WTC11 (cell line): ENCODE measurements around the gene PCNA. TPM values are rescaled to one million over a fixed set of nuclear protein-coding genes. Genes with fewer than 3 reads are reported as not detected.
"Not testable (repeated sequence)": the region's sequence is repeated elsewhere in the genome, so short reads cannot be mapped to it uniquely, and the experiment has no call there.

Experiments used
- ATAC-seq: fragments of 200-7000 bp; cut with Tn5 transposase; 2 replicates; pipeline ENCODE4 v1.10.0; 2021; ENCODE audit warnings: mild to moderate bottlenecking, moderate library complexity
- CTCF ChIA-PET: fragments of 300-600 bp; sonication (Branson Sonifier 250); formaldehyde crosslinking; loops from one replicate; lab custom pipeline; 2021; ENCODE audit warnings: antibody characterized with exemption; lab: Charles Lee
- POLR2A ChIA-PET: fragments of 350-600 bp; sonication (Branson Sonifier 250); formaldehyde crosslinking; loops from one replicate; lab custom pipeline; 2021; ENCODE audit warnings: antibody characterized with exemption; lab: Charles Lee
- DNase-seq: peaks from one replicate; pipeline ENCODE4 v3.0.0; 2021; ENCODE audit warnings: low spot score
- H3K27ac Mint-ChIP-seq: 2 replicates; pipeline ENCODE4 v1.8.0; 2021; ENCODE audit warnings: mixed read lengths
- H3K27me3 Mint-ChIP-seq: 2 replicates; pipeline ENCODE4 v1.8.0; 2021; ENCODE audit warnings: low read depth, mild to moderate bottlenecking, moderate library complexity, mixed read lengths
- H3K36me3 Mint-ChIP-seq: 2 replicates; pipeline ENCODE4 v1.8.0; 2021; ENCODE audit warnings: mixed read lengths
- H3K4me1 Mint-ChIP-seq: 2 replicates; pipeline ENCODE4 v1.8.0; 2022; ENCODE audit warnings: mixed read lengths
- H3K4me3 Mint-ChIP-seq: 2 replicates; pipeline ENCODE4 v1.8.0; 2021; ENCODE audit warnings: mild to moderate bottlenecking, moderate library complexity, mixed read lengths
- H3K9me3 Mint-ChIP-seq: 2 replicates; pipeline ENCODE4 v1.8.0; 2021; ENCODE audit warnings: mixed read lengths
- ATF1 ChIP-seq: sonication (generic); formaldehyde crosslinking; IDR thresholded peaks from 2 replicates; pipeline ENCODE4 v1.8.1; 2023; ENCODE audit warnings: mild to moderate bottlenecking, moderate library complexity, missing genetic modification reagents
- ATF2 ChIP-seq: sonication (generic); formaldehyde crosslinking; IDR thresholded peaks from 2 replicates; pipeline ENCODE4 v1.8.1; 2022; ENCODE audit warnings: low read depth, missing genetic modification reagents, borderline replicate concordance
- ATF3 ChIP-seq: sonication (generic); formaldehyde crosslinking; conservative IDR thresholded peaks from 2 replicates; pipeline ENCODE4 v1.8.1; 2022; ENCODE audit warnings: mild to moderate bottlenecking, missing genetic modification reagents
- CREB1 ChIP-seq: sonication (generic); formaldehyde crosslinking; IDR thresholded peaks from 2 replicates; pipeline ENCODE4 v1.8.0; 2023; ENCODE audit warnings: mild to moderate bottlenecking, missing genetic modification reagents
- E2F5 ChIP-seq: sonication (generic); formaldehyde crosslinking; IDR thresholded peaks from 2 replicates; pipeline ENCODE4 v1.8.1; 2022; ENCODE audit warnings: mild to moderate bottlenecking, moderate library complexity, missing genetic modification reagents
- EMX1 ChIP-seq: fragments of 250-450 bp; sonication (Bioruptor Pico); IDR thresholded peaks from 2 replicates; pipeline ENCODE4 v1.8.0; 2021; ENCODE audit warnings: mild to moderate bottlenecking
- FOXP4 ChIP-seq: sonication (generic); formaldehyde crosslinking; IDR thresholded peaks from 2 replicates; pipeline ENCODE4 v1.8.0; 2022; ENCODE audit warnings: mild to moderate bottlenecking, missing genetic modification reagents
- HMGA2 ChIP-seq: fragments of 250-450 bp; sonication (Bioruptor Pico); IDR thresholded peaks from 2 replicates; pipeline ENCODE4 v1.4.0; 2021; ENCODE audit warnings: mild to moderate bottlenecking, moderate library complexity
- NFYB ChIP-seq: sonication (generic); formaldehyde crosslinking; conservative IDR thresholded peaks from 2 replicates; pipeline ENCODE4 v1.8.0; 2022; ENCODE audit warnings: low read depth, missing genetic modification reagents
- PREB ChIP-seq: sonication (generic); formaldehyde crosslinking; IDR thresholded peaks from 2 replicates; pipeline ENCODE4 v1.8.1; 2022; ENCODE audit warnings: mild to moderate bottlenecking, missing genetic modification reagents, moderate library complexity, borderline replicate concordance
- RELA ChIP-seq: sonication (generic); formaldehyde crosslinking; IDR thresholded peaks from 2 replicates; pipeline ENCODE4 v1.8.1; 2022; ENCODE audit warnings: missing genetic modification reagents, mild to moderate bottlenecking, borderline replicate concordance
- TP53 ChIP-seq: sonication (generic); formaldehyde crosslinking; IDR thresholded peaks from 2 replicates; pipeline ENCODE4 v1.8.1; 2023; ENCODE audit warnings: mild to moderate bottlenecking, missing genetic modification reagents
- ZNF232 ChIP-seq: sonication (generic); formaldehyde crosslinking; IDR thresholded peaks from 2 replicates; pipeline ENCODE4 v1.8.0; 2022; ENCODE audit warnings: mild to moderate bottlenecking, missing genetic modification reagents
- ZNF396 ChIP-seq: fragments of 250-450 bp; sonication (Bioruptor Pico); IDR thresholded peaks from 2 replicates; pipeline ENCODE4 v1.8.0; 2021; ENCODE audit warnings: mild to moderate bottlenecking, moderate library complexity, borderline replicate concordance
- ZNF416 ChIP-seq: fragments of 250-450 bp; sonication (Bioruptor Pico); IDR thresholded peaks from 2 replicates; pipeline ENCODE4 v1.9.0; 2021; ENCODE audit warnings: mild to moderate bottlenecking, inconsistent platforms
- ZNF512 ChIP-seq: sonication (generic); formaldehyde crosslinking; IDR thresholded peaks from 2 replicates; pipeline ENCODE4 v1.8.1; 2022; ENCODE audit warnings: missing genetic modification reagents, borderline replicate concordance
- ZNF671 ChIP-seq: fragments of 250-450 bp; sonication (Bioruptor Pico); IDR thresholded peaks from 2 replicates; pipeline ENCODE4 v1.8.0; 2021; ENCODE audit warnings: mild to moderate bottlenecking
- ZSCAN18 ChIP-seq: fragments of 250-450 bp; sonication (Bioruptor Pico); IDR thresholded peaks from 2 replicates; pipeline ENCODE4 v2.1.2; 2022; ENCODE audit warnings: mild to moderate bottlenecking, moderate library complexity
- total RNA-seq: library from RNA; stranded (reverse); gene quantifications from 3 replicates; pipeline ENCODE4 v1.2.3, GENCODE V29; 2021

Gene PCNA
- total RNA-seq, 1 experiment from 2014 or later = 262 TPM

- no peak for TF ChIP-seq E2F5 (CRISPR knock-in tag)
Observed at GRCh38 chr20:5100684-5101347, 18.9 kb downstream of the PCNA start (continued).

GRCh38 chr20:5099909-5100308 lies 19.8 kb downstream of the PCNA start:
- H3K36me3 Mint-ChIP-seq = peaks cover 57% of the 10 kb centered on the region
- POLR2A ChIA-PET, DNase-seq, H3K27me3 Mint-ChIP-seq, H3K27ac Mint-ChIP-seq, H3K9me3 Mint-ChIP-seq, H3K4me1 Mint-ChIP-seq, ATAC-seq, H3K4me3 Mint-ChIP-seq: not testable (repeated sequence)
- CTCF ChIA-PET = interaction anchor here (1.3 to 1.6 kb wide), 3 partner anchors 13 to 92 kb away, joined by 5 to 12 read pairs (median 7); no protein-coding TSS in a partner anchor

GRCh38 chr20:5099009-5099408 lies 20.7 kb downstream of the PCNA start:
- H3K4me1 Mint-ChIP-seq = not testable (repeated sequence)
- peaks cover 50% of the 10 kb centered on the region for H3K36me3 Mint-ChIP-seq

GRCh38 chr20:5096463-5096862 lies 23.3 kb downstream of the PCNA start:
- ChIA-PET CTCF (no interaction called here), POLR2A (no interaction called here)
- TF ChIP-seq FOXP4 (CRISPR knock-in tag) (no peak), ZNF396 (CRISPR knock-in tag) (no peak), NFYB (CRISPR knock-in tag) (no peak), ATF3 (CRISPR knock-in tag) (no peak), ATF2 (no peak), ZNF671 (CRISPR knock-in tag) (no peak)
- no peaks in the 10 kb centered on the region for H3K4me1 Mint-ChIP-seq
- no peak overlapping the region for H3K27ac Mint-ChIP-seq
- peaks cover 33% of the 10 kb centered on the region for H3K36me3 Mint-ChIP-seq
- DNase-seq = no peak
- no peak for ATAC-seq
- H3K9me3 Mint-ChIP-seq = no peaks in the 10 kb centered on the region
- no peaks in the 10 kb centered on the region for H3K27me3 Mint-ChIP-seq
- H3K4me3 Mint-ChIP-seq = no peak overlapping the region

More at GRCh38 chr20:5099009-5099408, 20.7 kb downstream of the PCNA start:
- H3K4me3 Mint-ChIP-seq, CTCF ChIA-PET, H3K27ac Mint-ChIP-seq, DNase-seq, H3K27me3 Mint-ChIP-seq, ATAC-seq, H3K9me3 Mint-ChIP-seq: not testable (repeated sequence)
- POLR2A ChIA-PET = interaction anchor here (0.7 kb wide), 1 partner anchor 83 kb away, joined by 3 read pairs; no protein-coding TSS in a partner anchor
- peak; percentile 10; the same call in 1 of the 2 replicates for TF ChIP-seq HMGA2 (CRISPR knock-in tag)

GRCh38 chr20:5095931-5096330 lies 23.8 kb downstream of the PCNA start:
- Mint-ChIP-seq H3K9me3 (no peaks in the 10 kb centered on the region), H3K4me1 (no peaks in the 10 kb centered on the region), H3K4me3 (no peak overlapping the region), H3K27ac (no peak overlapping the region), H3K27me3 (no peaks in the 10 kb centered on the region), H3K36me3 (peaks cover 33% of the 10 kb centered on the region)
- POLR2A ChIA-PET = no interaction called here
- ATAC-seq = no peak
- CTCF ChIA-PET = no interaction called here
- no peak for DNase-seq
- TF ChIP-seq ZNF512 (CRISPR knock-in tag) (no peak), ZNF232 (CRISPR knock-in tag) (no peak), CREB1 (CRISPR knock-in tag) (no peak), ZNF416 (CRISPR knock-in tag) (no peak), ATF1 (CRISPR knock-in tag) (no peak), EMX1 (no peak), PREB (CRISPR knock-in tag) (no peak), ZSCAN18 (no peak), RELA (CRISPR knock-in tag) (no peak), TP53 (CRISPR knock-in tag) (no peak)
